Stimulated activated CD4-positive, alpha-beta T cell treated with anti-CD3 and anti-CD28 coated beads, Interleukin-2, amount 100 ng/mL, for 4 hours (primary cell): ENCODE measurements around the gene ARHGEF28.

ENCODE experiments used
- DNase-seq: peaks from one replicate; pipeline ENCODE4 v3.0.0-alpha.2; 2020; ENCODE audit warnings: low read depth

The ARHGEF28 gene

DNA sequence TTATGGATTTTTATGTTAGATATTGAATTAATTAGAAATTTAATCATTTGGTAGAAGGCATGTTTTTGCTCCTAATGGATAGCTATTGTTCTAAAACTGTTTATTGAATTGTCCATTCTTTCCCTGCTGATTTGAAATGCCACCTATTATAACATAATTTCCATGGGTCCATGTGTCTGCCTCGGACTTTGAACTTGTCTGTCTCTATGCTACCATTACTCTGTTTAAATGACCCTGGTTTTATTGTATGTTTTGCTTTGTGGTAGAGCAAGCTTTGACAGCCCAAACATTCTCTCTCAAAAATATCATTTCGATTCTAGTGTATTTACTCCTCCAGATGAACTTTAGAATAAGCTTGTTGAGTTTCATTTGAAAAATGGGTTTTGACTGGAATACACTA lies 120.6 kb downstream of the ARHGEF28 start:
- DNase-seq, result no peak

DNA sequence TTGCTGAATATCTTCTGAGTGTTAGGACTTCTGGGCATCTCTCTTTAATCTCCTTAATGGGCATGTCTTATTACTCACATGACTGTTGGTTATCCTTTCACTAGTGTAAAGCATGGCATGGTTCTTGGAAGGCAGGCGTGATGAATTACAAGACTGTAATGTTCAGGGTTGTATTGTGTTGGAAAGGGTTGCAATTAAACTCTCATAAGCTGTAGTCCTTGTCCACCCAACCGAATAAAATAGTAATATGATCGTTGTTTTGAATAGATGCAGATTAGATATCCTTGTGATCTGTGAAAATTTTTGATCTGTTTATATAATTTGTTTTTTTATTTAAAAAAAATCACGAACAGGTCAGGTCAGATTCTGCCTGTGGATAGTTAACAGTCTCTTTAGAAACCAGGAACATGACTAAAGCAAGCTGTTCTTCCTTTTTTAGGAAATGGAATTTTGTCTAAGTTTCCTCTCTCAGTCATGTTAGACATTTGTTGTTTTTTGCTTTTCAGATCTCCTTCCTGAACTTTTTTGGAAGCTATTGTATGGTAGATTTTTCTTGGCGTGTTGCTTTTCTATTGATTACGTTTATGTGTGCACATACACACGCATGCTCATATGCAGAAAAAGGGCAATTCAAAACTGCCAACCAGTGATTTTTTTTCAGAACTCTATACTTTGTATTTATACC lies 121.8 kb downstream of the ARHGEF28 start:
- no peak for DNase-seq

DNA sequence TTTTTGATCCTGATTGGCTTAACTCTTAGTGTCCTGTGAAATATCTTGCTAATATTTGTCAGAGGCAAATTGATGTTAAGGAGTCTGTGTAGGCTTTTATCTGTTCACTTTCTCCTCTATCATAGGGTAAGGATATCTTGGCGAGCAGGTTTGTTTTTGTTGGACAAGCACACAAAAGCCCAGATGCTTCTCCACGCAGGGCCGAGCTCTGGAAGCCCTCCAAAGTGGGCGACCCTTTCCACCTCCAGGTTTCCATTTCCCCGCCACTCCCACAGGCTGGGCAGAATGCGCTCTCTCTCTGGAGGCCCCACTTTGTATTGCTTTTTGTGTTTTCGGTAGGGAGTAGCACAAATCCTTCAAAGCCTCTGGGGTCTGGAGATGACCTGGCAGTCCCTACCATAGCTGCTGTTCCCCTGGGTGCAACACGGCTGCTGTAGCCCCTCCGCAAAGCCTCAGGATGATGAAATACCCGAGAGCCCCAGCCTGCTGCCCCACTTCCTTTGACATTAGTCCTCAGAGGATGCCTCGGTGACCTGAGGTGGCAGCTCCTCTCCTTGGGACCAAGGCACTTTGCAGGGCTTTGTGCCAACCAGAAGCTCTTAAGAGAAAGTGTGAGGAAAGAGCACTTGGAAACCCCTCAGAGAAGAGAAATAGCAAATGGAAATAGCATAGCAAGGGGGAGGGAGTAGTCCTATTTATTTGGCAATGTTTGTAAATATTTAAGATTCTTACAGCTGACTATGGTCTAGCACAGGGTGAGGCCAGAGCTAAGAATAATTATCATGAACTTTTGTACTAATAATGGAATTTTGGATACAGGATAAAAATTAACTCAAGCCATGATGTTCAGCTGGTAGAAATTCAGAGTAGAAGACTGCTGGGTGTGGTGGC lies 122.8 kb downstream of the ARHGEF28 start:
- DNase-seq, result no peak

DNA sequence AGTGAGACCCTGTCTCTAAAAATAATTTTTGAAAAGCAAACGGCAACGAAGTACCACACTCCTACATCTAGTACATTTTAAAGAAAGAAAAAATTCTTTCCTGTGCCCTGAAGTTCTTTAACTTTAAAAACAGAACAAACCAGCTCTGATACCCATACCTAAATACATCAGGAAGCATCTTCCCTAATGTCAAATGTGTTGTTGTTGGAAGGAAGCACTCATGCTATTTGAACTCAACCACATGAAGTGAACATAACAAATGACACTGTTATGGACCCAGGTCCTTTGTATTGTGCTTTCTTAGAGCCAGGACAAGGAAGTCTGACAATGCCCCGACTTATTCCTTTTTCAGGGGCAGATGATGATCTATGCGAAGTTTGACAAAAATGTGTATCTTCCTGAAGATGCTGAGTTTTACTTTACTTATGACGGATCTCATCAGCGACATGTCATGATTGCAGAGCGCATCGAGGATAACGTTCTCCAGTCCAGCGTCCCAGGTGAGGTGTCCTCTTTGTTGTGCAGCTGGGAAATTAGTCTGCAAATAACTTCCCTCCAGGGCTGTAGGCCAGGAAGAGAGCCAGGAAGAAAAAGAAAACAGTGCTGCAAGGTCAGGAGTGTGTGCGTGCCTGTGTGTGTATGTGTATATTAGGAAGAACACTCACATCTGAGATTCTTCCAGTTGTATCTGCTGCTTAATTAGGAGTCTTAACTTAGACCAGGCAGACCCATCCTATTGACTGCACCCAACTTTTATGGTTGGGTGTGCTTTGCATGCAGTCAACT lies 123.7 kb downstream of the ARHGEF28 start:
- no peak for DNase-seq

DNA sequence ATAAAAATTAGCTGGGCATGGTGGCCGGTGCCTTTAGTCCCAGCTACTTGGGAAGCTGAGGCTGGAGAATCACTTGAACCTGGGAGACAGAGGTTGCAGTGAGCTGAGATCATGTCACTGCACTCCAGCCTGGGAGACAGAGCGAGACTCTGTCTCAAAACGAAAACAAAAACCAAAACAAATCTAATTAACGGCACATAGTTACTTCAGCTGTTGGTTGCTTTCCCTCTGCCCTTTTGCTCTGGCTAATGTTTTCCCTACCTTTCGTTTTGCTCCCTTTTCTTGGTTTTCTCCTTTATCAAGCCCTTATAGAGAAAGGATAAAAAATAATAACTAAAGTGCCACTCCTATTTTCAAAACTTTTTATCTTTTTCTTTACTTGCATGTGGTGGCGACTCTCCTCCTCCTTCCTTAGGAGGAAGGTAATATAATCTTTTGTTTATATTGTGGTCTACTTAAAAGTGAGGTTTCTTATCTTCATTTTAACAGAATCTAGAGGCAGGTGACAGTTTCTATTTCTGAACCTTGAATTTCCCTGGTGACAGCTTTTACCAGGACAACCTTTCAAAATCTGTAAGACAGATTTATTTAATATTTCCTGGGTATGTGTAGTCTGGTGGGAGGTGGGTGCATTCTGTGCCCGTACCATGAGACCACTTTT lies 125.4 kb downstream of the ARHGEF28 start:
- no peak for DNase-seq

DNA sequence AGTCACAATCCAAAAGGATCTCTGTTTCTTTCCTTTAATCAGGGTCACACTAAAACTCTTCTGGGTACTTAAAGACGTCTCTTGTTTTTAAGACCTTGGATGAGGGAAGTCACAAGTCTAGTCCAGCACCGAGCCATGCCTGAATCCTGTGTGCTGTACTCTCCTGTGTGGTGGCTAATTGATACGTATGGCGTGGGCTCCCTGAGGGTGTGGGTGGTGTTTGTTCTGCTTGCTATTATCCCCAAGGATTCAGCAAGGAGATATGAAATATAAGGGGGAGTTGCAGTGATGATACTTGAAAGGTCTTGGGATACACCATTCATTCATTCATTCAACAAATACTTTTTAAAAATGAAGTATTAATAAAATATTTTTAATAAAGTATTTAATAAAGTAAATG lies 128.3 kb downstream of the ARHGEF28 start:
- DNase-seq, result no peak

DNA sequence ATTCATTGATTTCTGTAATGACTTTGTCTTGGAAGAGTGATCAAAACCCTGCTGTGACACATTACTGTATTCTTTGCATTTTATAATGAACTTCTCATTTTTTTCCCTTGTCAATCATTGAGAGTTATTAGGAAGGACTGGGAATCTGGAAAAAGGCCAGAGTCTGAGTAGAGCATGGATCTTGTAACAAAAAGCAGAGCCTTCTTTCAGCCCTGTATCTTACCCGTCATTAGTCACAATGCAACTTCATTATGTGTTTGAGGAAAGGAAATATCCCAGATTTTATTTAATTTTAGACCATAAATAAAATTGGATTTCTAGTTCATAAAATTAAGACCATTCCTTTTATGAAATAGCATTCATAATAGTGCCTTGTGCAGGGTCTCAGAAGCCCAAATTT lies 131.4 kb downstream of the ARHGEF28 start:
- no peak for DNase-seq

DNA sequence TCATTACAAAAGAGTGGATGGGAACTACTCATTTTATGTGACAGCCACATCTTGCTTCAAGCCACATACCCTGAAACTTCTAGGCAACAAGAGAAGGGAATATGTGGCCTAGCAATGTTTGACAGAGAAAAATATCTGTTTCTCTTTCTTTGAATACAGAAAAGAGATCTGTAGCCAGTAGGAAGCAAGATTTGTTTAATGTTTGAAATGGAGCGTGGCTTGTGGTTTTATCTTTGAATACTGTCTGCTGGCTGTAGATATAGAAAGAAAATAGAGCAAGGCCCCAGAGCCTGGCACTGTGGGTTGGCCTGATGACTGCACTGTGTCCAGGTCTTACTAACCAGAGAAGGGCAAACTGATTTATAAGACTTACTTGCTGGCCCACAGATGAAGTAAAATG lies 133.8 kb downstream of the ARHGEF28 start:
- no peak for DNase-seq

DNA sequence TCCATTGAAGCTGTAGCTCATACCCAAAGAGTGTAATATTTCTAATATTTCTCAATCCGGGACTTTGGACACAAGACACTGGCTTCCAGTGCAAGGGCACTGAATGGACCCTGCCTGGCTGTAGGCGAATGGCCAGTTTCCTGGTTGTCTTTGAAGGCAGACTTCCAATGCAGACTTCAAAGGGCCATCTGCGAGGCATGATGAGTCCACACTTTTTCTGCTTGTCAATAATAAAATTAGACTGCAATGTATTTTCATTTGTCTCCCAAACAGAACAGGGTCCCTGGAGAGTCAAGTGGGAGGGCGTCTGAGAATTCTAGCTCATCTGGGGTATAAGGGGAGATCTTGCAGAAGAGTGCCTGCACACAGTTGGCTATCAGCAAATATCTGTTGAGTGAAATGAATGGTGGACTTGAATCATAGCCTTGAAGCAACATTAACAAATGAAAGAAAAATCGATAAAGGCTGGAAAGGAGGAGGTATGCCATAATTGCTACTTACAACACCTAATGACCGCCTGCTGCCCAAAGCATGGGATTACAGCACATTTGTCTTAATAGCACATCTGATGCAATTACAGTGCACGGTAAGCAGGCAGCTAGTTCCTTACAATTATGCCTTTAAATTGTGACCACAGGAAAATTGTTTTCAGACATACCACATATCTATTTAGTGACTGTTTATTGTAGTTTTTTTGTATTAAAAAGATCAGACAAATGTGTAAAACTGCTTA lies 137.5 kb downstream of the ARHGEF28 start:
- no peak for DNase-seq

DNA sequence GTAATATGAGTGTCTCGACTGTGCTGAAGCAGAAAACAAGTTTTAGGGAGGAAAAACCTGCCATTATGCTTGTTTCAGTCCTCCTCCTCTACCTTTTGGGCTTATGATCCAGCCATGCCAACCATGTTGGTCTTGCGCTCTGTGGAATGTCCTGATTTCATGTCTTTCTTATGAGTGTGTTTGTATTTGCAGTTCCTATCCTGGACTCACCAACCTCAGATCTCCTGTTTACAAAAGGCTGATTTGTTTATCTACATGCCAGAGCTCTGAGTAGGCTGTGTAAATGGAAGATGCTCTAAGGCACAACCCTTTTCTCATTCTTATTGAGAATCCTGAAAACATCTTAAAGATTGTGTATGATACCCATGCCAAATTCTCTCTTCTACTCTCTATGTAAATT lies 138.6 kb downstream of the ARHGEF28 start:
- DNase-seq, result no peak

DNA sequence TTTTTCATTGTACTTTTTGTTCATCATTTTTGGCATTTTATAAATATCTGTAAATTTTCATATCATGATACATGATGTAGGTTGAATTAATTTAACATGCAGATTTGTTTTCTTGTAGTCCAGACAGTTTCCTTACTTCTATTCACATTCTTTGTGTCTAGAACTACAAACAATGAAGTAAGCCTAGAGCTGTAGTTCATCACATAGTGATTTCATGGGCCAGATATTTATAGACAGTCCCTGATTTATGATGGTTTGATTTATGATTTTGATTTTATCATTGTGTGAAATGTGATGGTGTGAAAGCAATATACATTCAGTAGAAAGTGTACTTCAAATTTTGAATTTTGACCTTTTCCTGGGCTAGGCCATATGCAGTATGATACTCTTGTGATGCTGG lies 139.0 kb downstream of the ARHGEF28 start:
- no peak for DNase-seq

DNA sequence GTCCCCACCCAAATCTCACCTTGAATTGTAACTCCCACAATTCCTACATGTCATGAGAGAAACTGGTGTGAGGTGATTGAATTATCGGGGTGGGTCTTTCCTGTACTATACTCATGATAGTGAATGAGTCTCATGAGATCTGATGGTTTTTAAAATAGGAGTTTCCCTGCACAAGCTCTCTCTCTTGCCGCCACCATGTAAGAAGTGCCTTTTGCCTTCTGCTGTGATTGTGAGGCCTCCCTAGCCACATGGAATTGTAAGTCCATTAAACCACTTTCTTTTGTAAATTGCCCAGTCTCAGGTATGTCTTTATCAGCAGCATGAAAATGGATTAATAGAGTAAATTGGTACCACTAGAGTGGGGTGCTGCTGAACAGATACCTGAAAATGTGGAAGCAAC lies 140.9 kb downstream of the ARHGEF28 start:
- DNase-seq, result no peak

DNA sequence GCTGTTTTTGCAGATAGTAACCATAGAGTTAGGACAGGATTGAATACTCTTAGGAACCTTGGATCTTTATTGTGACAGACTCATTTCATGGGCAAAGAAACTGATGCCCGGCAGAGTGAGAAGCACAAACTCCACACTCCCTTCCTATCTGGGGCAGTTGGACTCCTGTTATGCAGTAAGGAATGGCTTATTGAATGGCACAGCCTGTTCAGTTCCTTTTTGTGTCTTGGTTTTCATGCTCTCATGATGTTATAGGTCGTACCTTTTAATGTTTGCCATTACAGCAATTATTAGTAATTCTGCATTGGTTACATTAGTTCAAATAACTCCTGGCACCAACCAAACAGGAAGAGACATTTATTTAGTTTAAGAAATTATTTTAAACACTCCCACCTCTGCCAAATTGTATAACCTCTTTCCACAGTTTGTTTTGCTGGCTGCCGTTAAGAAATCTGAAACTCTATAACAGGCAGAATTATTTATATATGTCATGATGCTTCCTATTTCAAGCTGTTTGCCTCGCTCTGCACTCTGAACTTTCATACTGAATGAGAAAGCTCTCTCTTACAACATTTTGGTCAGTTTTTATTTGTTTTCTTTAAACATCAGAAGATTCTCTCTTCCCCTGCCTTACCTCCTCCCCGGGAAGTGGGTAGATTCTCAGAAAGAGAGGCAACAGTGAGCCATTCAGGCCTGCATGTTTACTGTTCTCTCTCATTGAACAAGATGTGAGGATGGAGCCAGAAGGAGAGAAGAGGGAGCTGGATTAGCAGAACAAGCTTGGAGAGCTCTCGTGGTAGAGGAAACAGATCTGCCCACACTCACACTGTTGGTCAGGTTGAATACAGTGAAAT lies 144.4 kb downstream of the ARHGEF28 start:
- DNase-seq, result no peak

DNA sequence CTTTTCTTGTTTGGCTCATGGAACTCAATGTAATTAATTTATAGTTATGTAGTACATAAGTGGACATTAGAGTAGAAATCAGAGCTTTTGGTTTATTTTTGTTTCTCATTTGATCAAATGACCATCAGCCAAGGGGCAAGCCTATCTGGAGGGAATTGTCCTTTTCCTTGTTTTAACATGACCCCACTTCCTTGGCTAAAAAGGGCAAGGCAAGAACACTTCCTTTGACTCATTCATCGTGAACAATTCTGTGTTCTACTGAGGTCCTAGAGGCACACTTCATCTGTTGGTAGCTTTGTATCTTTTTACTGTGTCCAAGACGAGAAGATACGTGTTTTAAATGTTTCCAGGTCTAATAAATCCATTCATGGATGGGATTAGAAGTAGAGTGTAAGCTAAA lies 148.9 kb downstream of the ARHGEF28 start:
- DNase-seq, result no peak

DNA sequence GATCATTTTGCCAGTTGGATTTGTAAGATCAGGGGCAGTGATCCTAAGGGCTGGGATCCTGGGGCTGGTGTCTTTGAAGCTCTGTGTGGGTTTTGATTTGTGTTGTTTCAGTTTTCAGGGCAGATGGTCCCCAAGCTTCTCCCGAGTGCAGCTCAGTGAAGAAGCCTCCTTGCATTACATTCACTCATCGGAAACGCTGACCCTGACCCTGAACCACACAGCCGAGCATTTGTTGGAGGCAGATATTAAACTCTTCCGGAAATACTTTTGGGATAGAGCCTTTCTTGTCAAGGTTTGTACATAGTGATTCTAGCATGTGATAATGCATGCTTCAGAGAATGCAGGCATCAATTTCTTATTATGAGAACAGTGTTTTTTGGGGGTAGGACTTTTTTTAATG lies 150.4 kb downstream of the ARHGEF28 start:
- DNase-seq, result no peak

DNA sequence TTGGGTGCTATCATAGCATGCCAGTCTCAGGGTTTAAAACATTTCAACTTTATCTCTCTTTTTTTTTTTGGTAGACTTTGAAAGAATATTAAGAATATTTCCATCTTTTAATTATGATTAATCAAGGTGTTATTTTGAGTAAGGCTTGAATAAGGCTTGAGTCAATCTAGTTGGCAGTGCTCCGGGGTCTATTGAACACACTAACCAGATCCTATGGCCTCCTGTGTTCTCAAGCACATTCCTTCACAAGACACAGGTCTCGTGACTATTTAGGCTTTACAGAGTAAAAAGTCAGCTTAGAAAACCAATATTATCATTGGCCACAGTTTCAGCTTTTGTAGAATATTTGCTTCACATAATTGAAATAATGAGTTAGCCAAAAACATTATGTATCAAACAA lies 151.2 kb downstream of the ARHGEF28 start:
- no peak for DNase-seq

DNA sequence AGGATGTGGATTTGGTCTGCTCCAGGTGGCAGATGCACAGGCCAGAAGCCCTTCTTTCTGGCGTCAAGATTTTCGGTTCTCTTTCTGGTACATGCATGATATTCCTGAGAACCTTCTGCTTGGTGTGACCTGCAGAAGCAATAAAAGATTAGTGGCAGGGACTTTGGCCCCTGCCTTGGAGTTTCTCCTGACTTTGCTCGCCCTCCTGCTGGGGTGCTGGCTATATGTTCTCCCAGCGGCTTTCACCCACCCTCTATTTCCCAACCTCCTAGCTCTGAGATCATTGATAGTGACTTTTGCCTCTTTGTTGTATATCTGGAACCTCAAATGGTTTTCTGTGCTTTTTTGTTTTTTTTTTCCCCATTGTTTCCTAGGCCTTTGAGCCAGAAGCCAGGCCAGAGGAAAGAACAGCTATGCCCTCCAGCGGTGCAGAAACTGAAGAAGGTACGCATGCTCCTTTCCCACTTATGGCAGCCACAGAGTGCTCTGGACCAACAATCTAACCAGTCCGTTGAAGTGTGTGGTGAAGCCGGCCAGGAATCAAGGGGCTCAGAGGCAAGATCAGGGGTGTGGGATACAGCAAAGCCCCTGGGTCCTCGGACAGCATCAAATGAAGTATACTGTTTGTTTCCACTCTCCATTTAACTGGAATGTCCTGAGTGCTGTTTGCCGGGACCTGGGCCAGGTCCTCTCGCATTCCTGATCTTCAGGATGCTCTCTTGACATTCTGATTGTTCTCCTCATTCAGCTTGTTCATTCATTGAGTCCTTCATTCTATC lies 154.5 kb downstream of the ARHGEF28 start:
- DNase-seq, result no peak

DNA sequence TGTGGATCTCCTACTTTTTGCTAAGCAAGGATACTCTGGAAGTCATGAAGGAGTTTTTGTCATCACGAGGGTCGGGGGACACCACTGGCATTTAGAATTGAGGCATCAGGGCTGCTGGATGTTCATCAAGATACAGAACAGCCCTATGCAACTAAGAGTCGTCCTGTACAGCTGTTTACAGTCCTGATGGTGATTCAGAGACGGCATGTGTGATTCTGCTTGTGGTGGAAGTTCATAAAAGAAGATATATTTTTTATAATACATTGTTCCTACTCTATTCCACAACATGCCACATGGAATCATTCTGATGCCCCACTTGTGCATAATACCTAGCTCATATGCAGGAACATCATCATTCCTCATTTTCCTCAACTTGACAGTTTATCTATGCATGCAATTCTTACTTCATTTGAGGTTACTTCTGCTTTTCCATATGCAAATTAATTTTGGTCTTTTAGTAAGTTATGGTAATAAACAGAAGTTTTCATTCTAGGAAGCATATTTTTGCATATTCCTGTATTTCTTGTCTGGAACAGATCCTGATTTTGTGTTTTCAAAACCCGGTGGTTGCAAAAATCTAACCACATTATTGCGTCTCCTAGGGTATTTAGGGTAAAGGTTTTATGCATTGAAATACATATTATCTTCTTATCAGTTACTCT lies 155.2 kb downstream of the ARHGEF28 start:
- no peak for DNase-seq

DNA sequence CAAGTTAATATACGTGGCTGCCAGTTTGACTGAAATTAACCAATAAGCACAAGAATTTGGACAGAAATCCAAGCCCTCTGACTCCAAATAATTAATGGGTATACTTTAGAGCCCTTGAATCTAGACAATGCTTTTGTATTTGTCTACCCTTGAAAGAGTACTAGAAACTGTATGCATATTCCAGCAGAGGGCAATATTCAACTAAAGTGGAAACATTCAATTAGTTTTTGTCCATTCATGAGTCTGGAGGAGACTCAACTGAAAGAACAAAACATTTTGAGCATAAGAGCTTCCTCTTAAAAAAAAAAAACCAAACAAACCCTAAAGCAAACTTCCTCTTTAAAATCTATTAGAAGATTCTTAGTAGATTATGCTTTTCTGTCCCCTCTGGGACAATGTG lies 157.8 kb downstream of the ARHGEF28 start:
- no peak for DNase-seq
